HepG2 (cell line): ENCODE results near the gene URM1. TPM values are rescaled to one million over a fixed set of nuclear protein-coding genes. Genes with fewer than 3 reads are reported as not detected.

ENCODE experiments used
- AHR ChIP-seq: IDR thresholded peaks from 2 replicates; pipeline ENCODE4 v1.6.1; 2018; ENCODE audit warnings: missing genetic modification reagents, missing compliant biosample characterization
- EEA1 ChIP-seq: sonication (generic); formaldehyde crosslinking; IDR thresholded peaks from 2 replicates; pipeline ENCODE4 v1.5.1; 2020; ENCODE audit warnings: mild to moderate bottlenecking, missing genetic modification reagents, borderline replicate concordance
- FOSL2 ChIP-seq: sonication (generic); formaldehyde crosslinking; IDR thresholded peaks from 2 replicates; pipeline ENCODE4 v1.4.0; 2020; ENCODE audit warnings: missing genetic modification reagents
- GFI1 ChIP-seq: sonication (generic); formaldehyde crosslinking; IDR thresholded peaks from 2 replicates; pipeline ENCODE4 v1.5.0; 2020; ENCODE audit warnings: missing genetic modification reagents, mild to moderate bottlenecking, borderline replicate concordance
- HCFC1 ChIP-seq: fragments of 150-350 bp; IDR thresholded peaks from 2 replicates; pipeline ENCODE4 v1.6.1; 2014; ENCODE audit warnings: low read depth, low read length
- HNRNPUL1 ChIP-seq: fragments of 200-400 bp; formaldehyde crosslinking; IDR thresholded peaks from 2 replicates; pipeline ENCODE4 v1.6.1; 2017; ENCODE audit warnings: low read depth, mild to moderate bottlenecking, low read length, moderate library complexity
- MBNL3 ChIP-seq: fragments of 250-450 bp; sonication (Bioruptor Pico); conservative IDR thresholded peaks from 2 replicates; pipeline ENCODE4 v1.8.0; 2022; ENCODE audit warnings: mild to moderate bottlenecking, inconsistent platforms
- MEIS2 ChIP-seq: sonication (generic); formaldehyde crosslinking; IDR thresholded peaks from 2 replicates; pipeline ENCODE4 v1.9.0; 2021; ENCODE audit warnings: mild to moderate bottlenecking, missing genetic modification reagents
- NFE2L1 ChIP-seq: sonication (generic); formaldehyde crosslinking; IDR thresholded peaks from 2 replicates; pipeline ENCODE4 v1.4.0; 2020; ENCODE audit warnings: missing genetic modification reagents, mild to moderate bottlenecking, borderline replicate concordance
- SSRP1 ChIP-seq: IDR thresholded peaks from 2 replicates; pipeline ENCODE4 v1.6.1; 2016; ENCODE audit warnings: control low read depth
- STAG1 ChIP-seq: sonication (generic); formaldehyde crosslinking; IDR thresholded peaks from 2 replicates; pipeline ENCODE4 v1.4.0; 2020; ENCODE audit warnings: missing genetic modification reagents
- ZFP36 ChIP-seq: fragments of 150-350 bp; IDR thresholded peaks from 2 replicates; pipeline ENCODE4 v1.6.1; 2018; ENCODE audit warnings: borderline replicate concordance, low read length, low read depth; ENCODE audit not compliant: partially characterized antibody
- ZFY ChIP-seq: sonication (generic); formaldehyde crosslinking; IDR thresholded peaks from 2 replicates; pipeline ENCODE4 v1.4.0; 2020; ENCODE audit warnings: missing genetic modification reagents
- ZNF138 ChIP-seq: sonication (generic); formaldehyde crosslinking; IDR thresholded peaks from 2 replicates; pipeline ENCODE4 v1.5.0; 2020; ENCODE audit warnings: mild to moderate bottlenecking, low read depth, missing genetic modification reagents
- ZNF256 ChIP-seq: sonication (generic); formaldehyde crosslinking; conservative IDR thresholded peaks from 2 replicates; pipeline ENCODE4 v1.4.0; 2020; ENCODE audit warnings: missing genetic modification reagents
- ZNF430 ChIP-seq: sonication (generic); formaldehyde crosslinking; IDR thresholded peaks from 2 replicates; pipeline ENCODE4 v1.9.0; 2021; ENCODE audit warnings: mild to moderate bottlenecking, missing genetic modification reagents
- ZNF550 ChIP-seq: sonication (generic); formaldehyde crosslinking; IDR thresholded peaks from 2 replicates; pipeline ENCODE4 v1.4.0; 2020; ENCODE audit warnings: mild to moderate bottlenecking, missing genetic modification reagents, borderline replicate concordance
- ZNF605 ChIP-seq: sonication (generic); formaldehyde crosslinking; IDR thresholded peaks from 2 replicates; pipeline ENCODE4 v1.8.0; 2022; ENCODE audit warnings: mild to moderate bottlenecking, missing genetic modification reagents
- ZSCAN31 ChIP-seq: sonication (generic); formaldehyde crosslinking; IDR thresholded peaks from 2 replicates; pipeline ENCODE4 v1.5.0; 2020; ENCODE audit warnings: low read depth, mild to moderate bottlenecking, missing genetic modification reagents
- polyA plus RNA-seq, 8 experiments: library from polyadenylated mRNA; depleted of rRNA in 3 of 8; stranded (reverse) in 7 of 8; unstranded in 1 of 8; fragments of >200 nt; fragmentation: Illumina TruSeq in 4 of 8; extraction: Trizol in 4 of 8; gene quantifications; 2 replicates each; pipeline versions ENCODE4 v1.2.1 to v1.2.3, GENCODE V29; 2011 to 2016; ENCODE audit warnings: low read depth in 4 of 8, missing spikeins in 1 of 8, mixed read lengths in 1 of 8; ENCODE audit not compliant: insufficient read depth in 1 of 8
- total RNA-seq, 5 experiments: library from RNA; depleted of rRNA; stranded (reverse); fragments of >200 nt; fragmentation: Illumina TruSeq; extraction: Trizol; gene quantifications; 2 replicates each; pipeline ENCODE4 v1.2.3, GENCODE V29; 2016; ENCODE audit warnings: low read depth in 1 of 5
- TF ChIP-seq, protein P1 (sequence below): sonication (generic); formaldehyde crosslinking; IDR thresholded peaks from 2 replicates; pipeline ENCODE4 v1.4.0; 2020; ENCODE audit warnings: missing genetic modification reagents, borderline replicate concordance
- TF ChIP-seq, protein P2 (sequence below): sonication (generic); formaldehyde crosslinking; IDR thresholded peaks from 2 replicates; pipeline ENCODE4 v1.4.0; 2020; ENCODE audit warnings: missing genetic modification reagents, borderline replicate concordance
- TF ChIP-seq, protein P3 (sequence below): sonication (generic); formaldehyde crosslinking; IDR thresholded peaks from 2 replicates; pipeline ENCODE4 v1.8.1; 2023; ENCODE audit warnings: missing genetic modification reagents, inconsistent platforms, borderline replicate concordance
- TF ChIP-seq, protein P4 (sequence below): sonication (generic); formaldehyde crosslinking; IDR thresholded peaks from 2 replicates; pipeline ENCODE4 v1.4.0; 2020; ENCODE audit warnings: mild to moderate bottlenecking, missing genetic modification reagents

URM1 gene
- total and polyA plus RNA-seq, 2 of the 13 experiments (the other 11 are each of a cell fraction or from before 2014, with no cell fraction given), result 37.1 to 41.3 TPM

DNA sequence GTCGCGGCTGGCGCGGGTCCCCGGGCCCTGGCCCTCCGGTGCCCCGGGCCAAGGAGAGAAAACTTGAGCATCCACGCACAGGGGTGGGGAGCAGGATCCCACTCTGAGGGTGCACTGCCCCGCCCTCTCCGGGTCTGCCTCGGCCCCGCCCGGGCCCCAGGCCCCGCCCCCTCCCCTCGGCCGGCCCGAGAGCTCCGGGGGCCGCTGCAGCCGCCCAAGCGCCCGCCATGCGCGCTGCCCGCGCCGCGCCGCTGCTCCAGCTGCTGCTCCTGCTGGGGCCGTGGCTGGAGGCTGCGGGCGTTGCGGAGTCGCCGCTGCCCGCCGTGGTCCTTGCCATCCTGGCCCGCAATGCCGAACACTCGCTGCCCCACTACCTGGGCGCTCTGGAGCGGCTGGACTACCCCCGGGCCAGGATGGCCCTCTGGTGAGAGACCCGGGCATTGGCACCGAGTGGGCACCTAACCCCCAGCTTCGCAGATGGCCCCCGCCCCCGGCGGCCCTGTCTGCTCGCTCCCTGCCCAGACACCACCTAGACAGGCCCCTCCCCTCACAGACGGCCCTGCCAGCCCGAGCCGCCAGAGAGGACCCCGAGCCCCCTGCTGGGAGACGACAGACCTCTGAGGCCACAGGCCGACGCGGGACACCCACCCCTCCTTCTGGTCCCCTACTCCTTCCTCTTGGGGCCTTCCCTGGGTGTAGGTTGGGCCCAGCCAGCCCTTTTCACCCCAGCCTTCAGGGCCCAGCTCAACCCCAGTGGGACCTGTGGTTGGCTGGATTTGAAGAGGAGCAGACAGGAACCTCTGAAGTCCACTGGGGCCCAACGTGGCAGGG is 49.7 kb downstream of the URM1 start, which contains the start of gene CERCAM (continued):
- no peak for TF ChIP-seq SSRP1
- TF ChIP-seq ZNF550 (CRISPR knock-in tag), result no peak
- TF ChIP-seq FOSL2 (CRISPR knock-in tag), result 0 out of 2 replicates have a peak, but pooled peaks have one; percentile 15
- peak; percentile 17; the same call in 1 of the 2 replicates for TF ChIP-seq ZNF138 (CRISPR knock-in tag)
- TF ChIP-seq, protein P1, sequence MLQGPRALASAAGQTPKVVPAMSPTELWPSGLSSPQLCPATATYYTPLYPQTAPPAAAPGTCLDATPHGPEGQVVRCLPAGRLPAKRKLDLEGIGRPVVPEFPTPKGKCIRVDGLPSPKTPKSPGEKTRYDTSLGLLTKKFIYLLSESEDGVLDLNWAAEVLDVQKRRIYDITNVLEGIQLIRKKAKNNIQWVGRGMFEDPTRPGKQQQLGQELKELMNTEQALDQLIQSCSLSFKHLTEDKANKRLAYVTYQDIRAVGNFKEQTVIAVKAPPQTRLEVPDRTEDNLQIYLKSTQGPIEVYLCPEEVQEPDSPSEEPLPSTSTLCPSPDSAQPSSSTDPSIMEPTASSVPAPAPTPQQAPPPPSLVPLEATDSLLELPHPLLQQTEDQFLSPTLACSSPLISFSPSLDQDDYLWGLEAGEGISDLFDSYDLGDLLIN (CRISPR knock-in tag), result no peak
- TF ChIP-seq, protein P2, sequence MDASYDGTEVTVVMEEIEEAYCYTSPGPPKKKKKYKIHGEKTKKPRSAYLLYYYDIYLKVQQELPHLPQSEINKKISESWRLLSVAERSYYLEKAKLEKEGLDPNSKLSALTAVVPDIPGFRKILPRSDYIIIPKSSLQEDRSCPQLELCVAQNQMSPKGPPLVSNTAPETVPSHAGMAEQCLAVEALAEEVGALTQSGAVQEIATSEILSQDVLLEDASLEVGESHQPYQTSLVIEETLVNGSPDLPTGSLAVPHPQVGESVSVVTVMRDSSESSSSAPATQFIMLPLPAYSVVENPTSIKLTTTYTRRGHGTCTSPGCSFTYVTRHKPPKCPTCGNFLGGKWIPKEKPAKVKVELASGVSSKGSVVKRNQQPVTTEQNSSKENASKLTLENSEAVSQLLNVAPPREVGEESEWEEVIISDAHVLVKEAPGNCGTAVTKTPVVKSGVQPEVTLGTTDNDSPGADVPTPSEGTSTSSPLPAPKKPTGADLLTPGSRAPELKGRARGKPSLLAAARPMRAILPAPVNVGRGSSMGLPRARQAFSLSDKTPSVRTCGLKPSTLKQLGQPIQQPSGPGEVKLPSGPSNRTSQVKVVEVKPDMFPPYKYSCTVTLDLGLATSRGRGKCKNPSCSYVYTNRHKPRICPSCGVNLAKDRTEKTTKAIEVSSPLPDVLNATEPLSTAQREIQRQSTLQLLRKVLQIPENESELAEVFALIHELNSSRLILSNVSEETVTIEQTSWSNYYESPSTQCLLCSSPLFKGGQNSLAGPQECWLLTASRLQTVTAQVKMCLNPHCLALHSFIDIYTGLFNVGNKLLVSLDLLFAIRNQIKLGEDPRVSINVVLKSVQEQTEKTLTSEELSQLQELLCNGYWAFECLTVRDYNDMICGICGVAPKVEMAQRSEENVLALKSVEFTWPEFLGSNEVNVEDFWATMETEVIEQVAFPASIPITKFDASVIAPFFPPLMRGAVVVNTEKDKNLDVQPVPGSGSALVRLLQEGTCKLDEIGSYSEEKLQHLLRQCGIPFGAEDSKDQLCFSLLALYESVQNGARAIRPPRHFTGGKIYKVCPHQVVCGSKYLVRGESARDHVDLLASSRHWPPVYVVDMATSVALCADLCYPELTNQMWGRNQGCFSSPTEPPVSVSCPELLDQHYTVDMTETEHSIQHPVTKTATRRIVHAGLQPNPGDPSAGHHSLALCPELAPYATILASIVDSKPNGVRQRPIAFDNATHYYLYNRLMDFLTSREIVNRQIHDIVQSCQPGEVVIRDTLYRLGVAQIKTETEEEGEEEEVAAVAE (CRISPR knock-in tag), result no peak
- TF ChIP-seq ZSCAN31 (CRISPR knock-in tag), result peak; percentile 55; the same call in 1 of the 2 replicates
- no peak for TF ChIP-seq ZFP36
- TF ChIP-seq, protein P3, sequence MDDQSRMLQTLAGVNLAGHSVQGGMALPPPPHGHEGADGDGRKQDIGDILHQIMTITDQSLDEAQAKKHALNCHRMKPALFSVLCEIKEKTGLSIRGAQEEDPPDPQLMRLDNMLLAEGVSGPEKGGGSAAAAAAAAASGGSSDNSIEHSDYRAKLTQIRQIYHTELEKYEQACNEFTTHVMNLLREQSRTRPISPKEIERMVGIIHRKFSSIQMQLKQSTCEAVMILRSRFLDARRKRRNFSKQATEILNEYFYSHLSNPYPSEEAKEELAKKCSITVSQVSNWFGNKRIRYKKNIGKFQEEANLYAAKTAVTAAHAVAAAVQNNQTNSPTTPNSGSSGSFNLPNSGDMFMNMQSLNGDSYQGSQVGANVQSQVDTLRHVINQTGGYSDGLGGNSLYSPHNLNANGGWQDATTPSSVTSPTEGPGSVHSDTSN, result no peak
- TF ChIP-seq EEA1, result peak; percentile 37; the same call in 1 of the 2 replicates
- no peak for TF ChIP-seq HNRNPUL1
- peak; percentile 41 for TF ChIP-seq ZFY (CRISPR knock-in tag)
- TF ChIP-seq GFI1 (CRISPR knock-in tag), result 0 out of 2 replicates have a peak, but pooled peaks have one; percentile 4
- peak; percentile 65; the same call in 1 of the 2 replicates for TF ChIP-seq ZNF430 (CRISPR knock-in tag)
- TF ChIP-seq AHR, result peak; percentile 33; the same call in 1 of the 2 replicates
- no peak for TF ChIP-seq HCFC1
- peak; percentile 75 for TF ChIP-seq ZNF605 (CRISPR knock-in tag)
- TF ChIP-seq ZNF256 (CRISPR knock-in tag), result no peak
- TF ChIP-seq, protein P4, sequence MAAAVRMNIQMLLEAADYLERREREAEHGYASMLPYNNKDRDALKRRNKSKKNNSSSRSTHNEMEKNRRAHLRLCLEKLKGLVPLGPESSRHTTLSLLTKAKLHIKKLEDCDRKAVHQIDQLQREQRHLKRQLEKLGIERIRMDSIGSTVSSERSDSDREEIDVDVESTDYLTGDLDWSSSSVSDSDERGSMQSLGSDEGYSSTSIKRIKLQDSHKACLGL (CRISPR knock-in tag), result no peak; the same call in 1 of the 2 replicates
- TF ChIP-seq MBNL3 (CRISPR knock-in tag), result no peak
- no peak for TF ChIP-seq MEIS2
- TF ChIP-seq STAG1, result no peak
- no peak for TF ChIP-seq NFE2L1 (CRISPR knock-in tag)
